C1 segment of cervical spinal cord (tissue), 14 donors: ENCODE results near the gene CRYGD.
"Not testable (repeated sequence)": the region's sequence is repeated elsewhere in the genome, so short reads cannot be mapped to it uniquely, and the experiment has no call there.

Source experiments
- DNase-seq, 14 donors: peaks; one replicate each; lab custom pipeline; 2025; lab: John Stamatoyannopoulos, UW

Gene CRYGD

GRCh38 chr2:208124013-208124715, at the start of gene CRYGD:
Gene CRYGD (minus strand): TSS chr2:208124524. CDS start chr2:208124473, 51 bp downstream.
- DNase-seq: not testable (repeated sequence)

GRCh38 chr2:208172125-208172524, 47.8 kb upstream of the CRYGD start:
- DNase-seq: no peak

GRCh38 chr2:208164951-208165755, 40.8 kb upstream of the CRYGD start:
- DNase-seq: no peak

DNA sequence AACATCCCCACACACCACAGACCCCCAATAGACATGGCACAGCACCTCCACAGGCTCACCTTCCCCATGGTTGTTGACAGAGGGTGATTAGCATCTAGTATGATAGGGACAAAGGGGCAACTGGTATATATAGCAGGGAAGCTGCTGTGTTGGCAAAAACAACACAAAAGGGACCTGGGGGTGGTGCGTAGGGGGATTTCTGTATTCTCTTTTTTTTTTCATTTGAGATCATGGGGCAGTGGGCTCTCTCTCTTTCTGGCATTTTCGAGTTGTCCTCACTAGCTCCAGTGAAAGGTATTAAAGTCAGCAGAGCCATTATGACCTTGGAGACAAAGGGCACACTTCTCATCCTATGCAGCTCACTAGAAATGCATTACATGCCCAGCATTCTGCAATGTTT, 39.2 kb upstream of the CRYGD start, which contains the start of gene CRYGA:
TSS of gene CRYGA (minus strand) at position 101 of the 400 bp plus-strand sequence. CDS start at position 68, 33 bp downstream.
- DNase-seq: no peak

- no peak for DNase-seq
These were observed 32.1 kb upstream of the CRYGD start for GRCh38 chr2:208156439-208156838.

- DNase-seq: no peak
These were observed 28.8 kb upstream of the CRYGD start for GRCh38 chr2:208153156-208153555.

DNA sequence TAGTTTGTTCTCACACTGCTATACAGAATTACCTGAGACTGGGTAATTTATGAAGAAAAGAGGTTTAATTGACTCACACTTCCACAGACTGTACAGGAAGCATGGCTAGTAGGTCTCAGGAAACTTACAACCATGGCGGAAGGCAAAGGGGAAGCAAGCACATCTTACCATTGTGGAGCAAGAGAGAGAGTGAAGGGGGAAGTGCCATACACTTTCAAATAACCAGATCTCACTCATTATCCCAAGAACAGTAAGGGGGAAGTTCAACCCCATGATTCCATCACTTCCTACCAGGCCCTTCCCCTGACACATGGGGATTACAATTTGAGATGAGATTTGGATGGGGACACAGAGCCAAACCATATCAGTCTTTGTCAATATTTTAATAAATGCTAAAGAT, 26.6 kb upstream of the CRYGD start:
- DNase-seq: no peak

GRCh38 chr2:208150094-208150493, 25.8 kb upstream of the CRYGD start:
- DNase-seq: no peak

GRCh38 chr2:208148803-208149202, 24.5 kb upstream of the CRYGD start:
- no peak for DNase-seq

GRCh38 chr2:208147759-208148158, 23.4 kb upstream of the CRYGD start:
- DNase-seq: no peak

GRCh38 chr2:208147008-208147407, 22.7 kb upstream of the CRYGD start:
- DNase-seq: no peak

DNA sequence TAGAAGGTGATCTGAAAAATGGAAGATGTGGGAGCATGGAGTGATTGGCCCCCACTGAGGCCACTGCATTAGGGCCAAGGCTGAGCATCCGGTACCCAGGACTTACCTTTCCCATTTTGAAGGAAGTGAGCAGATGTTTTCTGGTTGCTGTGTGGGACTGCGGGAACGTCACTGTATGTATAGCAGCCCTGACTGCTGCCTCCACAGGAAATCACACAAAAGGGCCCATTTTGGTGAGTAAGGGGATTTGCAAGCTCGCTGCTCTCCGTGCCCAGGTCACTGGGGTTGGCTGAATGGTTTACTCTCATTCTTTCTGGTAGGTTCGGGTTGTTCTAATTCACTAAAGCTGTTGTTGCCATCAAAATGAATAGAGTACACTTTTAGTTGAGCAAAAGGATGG, 21.7 kb upstream of the CRYGD start, which contains the start of gene CRYGB:
TSS of gene CRYGB (minus strand) at position 153 of the 400 bp plus-strand sequence. CDS start at position 115, 38 bp downstream.
- no peak for DNase-seq

- peak in 1 of 14 donors; percentile 19 for DNase-seq
These were observed 18.8 kb upstream of the CRYGD start for GRCh38 chr2:208142925-208143799.

DNA sequence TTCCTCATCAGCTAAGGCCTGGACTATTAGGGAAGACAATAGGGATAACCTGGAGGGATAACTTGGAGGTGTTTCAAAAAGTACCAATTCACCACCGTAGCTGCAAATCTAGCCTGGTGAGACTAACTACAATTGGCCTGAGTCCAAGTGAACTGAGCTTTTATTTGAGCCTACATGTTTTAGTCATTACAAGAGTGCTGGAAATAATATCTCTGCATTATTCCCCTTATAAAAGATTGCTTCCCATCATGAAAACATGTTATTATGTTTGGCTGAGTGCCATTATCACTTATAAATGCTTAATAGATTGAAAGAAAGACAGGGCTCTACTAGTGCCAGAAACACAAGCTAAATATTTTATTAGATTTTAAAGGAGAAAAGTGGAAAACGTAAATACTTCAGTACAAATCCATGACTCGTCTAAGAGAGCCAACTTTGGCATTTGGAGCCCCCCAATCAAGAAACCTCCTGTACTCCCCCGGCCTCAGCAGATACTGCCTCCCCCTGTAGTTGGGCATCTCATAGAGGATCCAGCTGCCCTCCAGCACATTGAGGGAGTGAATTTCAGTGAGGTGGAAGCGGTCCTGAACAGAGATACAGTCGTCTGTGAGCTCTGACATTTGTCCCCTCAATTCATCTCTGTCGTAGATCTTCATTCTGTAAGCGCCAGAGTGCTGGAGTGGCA, 18.1 kb upstream of the CRYGD start:
- DNase-seq: no peak

GRCh38 chr2:208139447-208139846, 15.1 kb upstream of the CRYGD start:
- no peak for DNase-seq

DNA sequence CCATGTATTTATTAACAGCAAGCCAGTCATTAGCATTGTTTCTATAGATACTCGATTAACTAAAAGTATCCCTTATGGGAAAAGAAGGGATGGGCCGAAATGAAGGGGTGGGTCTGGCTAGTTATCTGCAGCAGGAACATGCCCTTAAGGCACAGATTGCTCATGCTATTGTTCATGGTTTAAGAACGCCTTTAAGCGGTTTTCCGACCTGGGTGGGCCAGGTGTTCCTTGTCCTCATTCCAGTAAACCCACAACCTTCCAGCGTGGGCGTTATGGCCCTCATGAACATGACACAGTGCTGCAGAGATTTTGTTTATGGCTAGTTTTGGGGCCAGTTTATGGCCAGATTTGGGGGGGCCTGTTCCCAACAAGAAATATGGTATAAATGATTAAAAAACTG, 14.0 kb upstream of the CRYGD start:
- not testable (repeated sequence) for DNase-seq

DNA sequence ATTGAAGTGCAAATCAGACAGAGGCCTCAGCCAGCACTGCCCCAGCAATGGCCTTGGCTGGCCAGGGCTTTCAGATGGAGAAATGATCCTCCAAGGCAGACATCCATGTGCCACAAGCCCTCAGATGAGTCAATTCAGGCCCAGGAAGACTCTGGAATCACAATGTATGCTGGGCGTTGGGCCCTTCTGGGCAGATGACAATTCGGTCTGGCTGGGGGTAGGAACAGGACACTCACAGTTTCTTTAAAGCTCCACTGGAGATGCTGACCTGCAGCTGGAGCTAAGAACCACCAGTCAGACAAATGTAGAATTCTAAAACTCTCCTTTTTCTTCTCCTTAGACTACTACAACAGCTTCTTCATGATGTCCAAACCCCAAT, 12.4 kb upstream of the CRYGD start:
- no peak for DNase-seq

DNA sequence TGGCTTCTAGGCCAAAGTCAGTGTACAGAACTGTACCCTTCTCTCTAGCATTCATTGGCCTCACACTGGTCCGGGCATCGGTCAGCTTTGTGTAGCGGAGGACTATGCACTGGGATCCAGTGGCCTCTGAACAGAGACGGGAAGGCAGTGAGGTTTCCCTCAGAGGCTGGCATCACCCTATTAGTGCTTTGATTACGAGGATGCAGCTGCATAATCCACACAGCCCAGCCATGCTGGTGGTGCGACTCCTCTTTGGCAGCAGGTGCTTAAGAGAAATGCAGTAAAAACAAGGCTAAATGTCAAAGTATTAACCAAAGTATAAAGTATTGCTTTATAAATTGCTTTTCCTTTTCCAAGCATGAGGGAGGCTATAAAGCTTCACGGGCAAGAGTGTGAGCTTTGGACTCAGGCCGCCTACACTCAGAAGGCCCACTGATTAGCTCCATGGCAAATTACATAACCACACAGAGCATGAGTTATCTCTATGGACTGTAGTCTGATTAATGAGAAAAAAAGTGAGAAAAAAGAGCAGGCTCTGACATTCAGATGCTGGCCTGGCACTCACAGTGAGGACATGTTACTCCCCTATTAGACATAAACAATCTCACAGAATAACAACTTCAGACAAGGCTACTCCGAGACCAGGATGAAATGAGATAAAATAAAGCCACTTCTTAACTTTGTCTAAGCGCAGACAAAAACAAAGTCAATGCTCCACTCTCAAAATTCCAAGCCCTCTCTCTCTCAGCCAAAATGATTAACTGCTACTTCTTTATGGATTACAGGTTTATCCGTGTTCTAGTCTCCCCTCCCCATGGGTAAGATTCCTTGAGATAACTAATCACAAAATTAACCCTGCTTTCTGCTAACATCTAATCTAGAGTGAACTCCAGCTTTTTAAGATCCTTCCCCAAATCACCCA, 11.7 kb upstream of the CRYGD start:
- no peak for DNase-seq

GRCh38 chr2:208134928-208135586, 10.7 kb upstream of the CRYGD start:
- DNase-seq: no peak

GRCh38 chr2:208130712-208131110, 6.4 kb upstream of the CRYGD start:
- no peak for DNase-seq
